Fibroblast of gingiva (primary cell): ENCODE measurements around the gene ARL15.
A peak's percentile ranks its signal among the peaks of the same experiment; 100 is the strongest.
"Not testable (repeated sequence)": the region's sequence is repeated elsewhere in the genome, so short reads cannot be mapped to it uniquely, and the experiment has no call there.

Experiments
- DNase-seq: peaks from one replicate; pipeline ENCODE4 v3.0.0-alpha.2; 2011; ENCODE audit warnings: low read depth

The ARL15 gene

GRCh38 chr5:54310433-54311175 is at the start of gene ARL15:
ARL15 (minus strand) TSS chr5:54310573.
- peak; percentile 97 for DNase-seq

GRCh38 chr5:54360089-54360488 is 49.7 kb upstream of the ARL15 start:
- DNase-seq: peak; percentile 46

GRCh38 chr5:54357408-54358058 is 47.2 kb upstream of the ARL15 start:
- DNase-seq: no peak

- not testable (repeated sequence) for DNase-seq
Measured at GRCh38 chr5:54353933-54354564, 43.7 kb upstream of the ARL15 start.

- DNase-seq: not testable (repeated sequence)
Measured at GRCh38 chr5:54352580-54352979, 42.2 kb upstream of the ARL15 start.

- no peak for DNase-seq
Measured at GRCh38 chr5:54347221-54347865, 37.0 kb upstream of the ARL15 start.

GRCh38 chr5:54344653-54345052 is 34.3 kb upstream of the ARL15 start:
- DNase-seq: no peak

- DNase-seq: no peak
Measured at GRCh38 chr5:54341971-54342370, 31.6 kb upstream of the ARL15 start.

GRCh38 chr5:54337523-54337922 is 27.1 kb upstream of the ARL15 start:
- no peak for DNase-seq

GRCh38 chr5:54332720-54333119 is 22.3 kb upstream of the ARL15 start:
- no peak for DNase-seq

GRCh38 chr5:54329731-54330709 is 19.6 kb upstream of the ARL15 start:
- DNase-seq: peak; percentile 71

- DNase-seq: no peak
Measured at GRCh38 chr5:54326662-54327270, 16.4 kb upstream of the ARL15 start.

- DNase-seq: no peak
Measured at GRCh38 chr5:54325610-54326311, 15.4 kb upstream of the ARL15 start.

GRCh38 chr5:54325272-54325609 is 14.9 kb upstream of the ARL15 start:
- no peak for DNase-seq

- DNase-seq: no peak
Measured at GRCh38 chr5:54324651-54325271, 14.4 kb upstream of the ARL15 start.

GRCh38 chr5:54323495-54323894 is 13.1 kb upstream of the ARL15 start:
- DNase-seq: no peak

- no peak for DNase-seq
Measured at GRCh38 chr5:54320256-54320655, 9.9 kb upstream of the ARL15 start.

GRCh38 chr5:54317511-54318260 is 7.3 kb upstream of the ARL15 start:
- DNase-seq: no peak
